IPS-18a (cell line): ENCODE measurements around the gene PCDHB6.
"Not testable (repeated sequence)": the region's sequence is repeated elsewhere in the genome, so short reads cannot be mapped to it uniquely, and the experiment has no call there.

Experiments
- H3K27ac ChIP-seq: one replicate; pipeline ENCODE4 v1.5.1; 2013; ENCODE audit warnings: low read length
- H3K27me3 ChIP-seq: one replicate; pipeline ENCODE4 v1.6.1; 2013; ENCODE audit warnings: mild to moderate bottlenecking, low read length; ENCODE audit not compliant: control insufficient read depth, insufficient read depth
- H3K36me3 ChIP-seq: one replicate; pipeline ENCODE4 v1.6.1; 2013; ENCODE audit warnings: low read depth, low read length; ENCODE audit not compliant: control insufficient read depth
- H3K4me1 ChIP-seq: one replicate; pipeline ENCODE4 v1.6.1; 2013; ENCODE audit warnings: low read depth, low read length; ENCODE audit not compliant: control insufficient read depth
- H3K4me3 ChIP-seq: one replicate; pipeline ENCODE4 v1.5.1; 2013; ENCODE audit warnings: low read length
- H3K9ac ChIP-seq: one replicate; pipeline ENCODE4 v1.6.1; 2013; ENCODE audit warnings: mild to moderate bottlenecking, low read length, moderate library complexity
- H3K9me3 ChIP-seq: one replicate; pipeline ENCODE4 v1.6.1; 2013; ENCODE audit warnings: low read depth, low read length; ENCODE audit not compliant: control insufficient read depth

The PCDHB6 gene

DNA sequence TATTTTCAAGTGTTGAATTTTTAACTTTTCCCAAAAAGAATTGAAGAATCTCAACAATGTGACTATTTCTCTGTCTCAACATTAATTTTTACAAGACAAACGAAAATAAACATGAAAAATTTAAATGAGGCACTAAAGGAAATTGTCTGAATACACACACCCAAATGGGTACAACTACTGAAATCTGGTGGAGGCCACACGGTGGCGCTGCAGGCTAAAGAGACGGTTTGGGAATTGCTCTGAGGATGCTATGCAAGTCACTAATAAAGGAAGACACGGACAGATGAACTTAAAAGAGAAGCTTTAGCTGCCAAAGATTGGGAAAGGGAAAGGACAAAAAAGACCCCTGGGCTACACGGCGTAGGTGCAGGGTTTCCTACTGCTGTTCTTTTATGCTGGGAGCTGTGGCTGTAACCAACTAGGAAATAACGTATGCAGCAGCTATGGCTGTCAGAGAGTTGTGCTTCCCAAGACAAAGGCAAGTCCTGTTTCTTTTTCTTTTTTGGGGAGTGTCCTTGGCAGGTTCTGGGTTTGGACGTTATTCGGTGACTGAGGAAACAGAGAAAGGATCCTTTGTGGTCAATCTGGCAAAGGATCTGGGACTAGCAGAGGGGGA is 42.4 kb downstream of the PCDHB6 start, which contains the start of gene PCDHB10:
PCDHB10 (plus strand) TSS at position 244 of the 616 bp plus-strand sequence; CDS start at position 444, 200 bp downstream.
- no peak within 1 kb of the TSS for H3K27ac ChIP-seq
- peaks cover 11% of the 10 kb centered on the region for H3K9me3 ChIP-seq
- no peak within 1 kb of the TSS for H3K9ac ChIP-seq
- no peaks in the 10 kb centered on the region for H3K4me1 ChIP-seq
- no peaks in the 10 kb centered on the region for H3K27me3 ChIP-seq
- H3K36me3 ChIP-seq = no peaks in the 10 kb centered on the region
- peak within 1 kb of the TSS; percentile 46 for H3K4me3 ChIP-seq

DNA sequence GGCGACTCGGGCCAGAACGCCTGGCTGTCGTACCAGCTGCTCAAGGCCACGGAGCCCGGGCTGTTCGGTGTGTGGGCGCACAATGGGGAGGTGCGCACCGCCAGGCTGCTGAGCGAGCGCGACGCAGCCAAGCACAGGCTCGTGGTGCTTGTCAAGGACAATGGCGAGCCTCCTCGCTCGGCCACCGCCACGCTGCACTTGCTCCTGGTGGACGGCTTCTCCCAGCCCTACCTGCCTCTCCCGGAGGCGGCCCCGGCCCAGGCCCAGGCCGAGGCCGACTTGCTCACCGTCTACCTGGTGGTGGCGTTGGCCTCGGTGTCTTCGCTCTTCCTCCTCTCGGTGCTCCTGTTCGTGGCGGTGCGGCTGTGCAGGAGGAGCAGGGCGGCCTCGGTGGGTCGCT is 44.5 kb downstream of the PCDHB6 start:
- not testable (repeated sequence) for H3K9ac ChIP-seq, H3K36me3 ChIP-seq, H3K4me1 ChIP-seq, H3K4me3 ChIP-seq, H3K27me3 ChIP-seq, H3K27ac ChIP-seq
- peaks cover 11% of the 10 kb centered on the region for H3K9me3 ChIP-seq

DNA sequence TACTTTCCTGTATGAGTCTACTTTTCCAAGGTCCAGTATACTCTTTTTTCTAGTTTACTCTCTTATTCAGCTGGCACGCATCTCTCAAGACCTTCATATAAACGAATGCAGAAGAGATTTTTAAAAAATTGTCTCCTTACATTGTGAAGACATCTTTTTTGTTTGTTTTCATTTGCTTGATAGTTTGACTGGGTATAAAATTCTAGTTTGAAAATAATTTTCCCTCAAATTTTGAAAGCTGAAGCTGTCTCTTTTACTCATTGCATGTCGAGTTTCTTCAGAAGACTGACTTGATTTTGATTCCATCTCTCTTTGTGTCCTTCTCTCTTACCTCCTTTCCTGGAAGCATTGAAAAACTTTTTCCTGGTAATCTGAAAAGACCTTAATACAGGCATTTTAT is 46.5 kb downstream of the PCDHB6 start:
- H3K4me1 ChIP-seq = no peaks in the 10 kb centered on the region
- peaks cover 11% of the 10 kb centered on the region for H3K9me3 ChIP-seq
- no peak overlapping the region for H3K27ac ChIP-seq
- no peak overlapping the region for H3K9ac ChIP-seq
- no peak overlapping the region for H3K4me3 ChIP-seq
- no peaks in the 10 kb centered on the region for H3K36me3 ChIP-seq
- H3K27me3 ChIP-seq = no peaks in the 10 kb centered on the region

DNA sequence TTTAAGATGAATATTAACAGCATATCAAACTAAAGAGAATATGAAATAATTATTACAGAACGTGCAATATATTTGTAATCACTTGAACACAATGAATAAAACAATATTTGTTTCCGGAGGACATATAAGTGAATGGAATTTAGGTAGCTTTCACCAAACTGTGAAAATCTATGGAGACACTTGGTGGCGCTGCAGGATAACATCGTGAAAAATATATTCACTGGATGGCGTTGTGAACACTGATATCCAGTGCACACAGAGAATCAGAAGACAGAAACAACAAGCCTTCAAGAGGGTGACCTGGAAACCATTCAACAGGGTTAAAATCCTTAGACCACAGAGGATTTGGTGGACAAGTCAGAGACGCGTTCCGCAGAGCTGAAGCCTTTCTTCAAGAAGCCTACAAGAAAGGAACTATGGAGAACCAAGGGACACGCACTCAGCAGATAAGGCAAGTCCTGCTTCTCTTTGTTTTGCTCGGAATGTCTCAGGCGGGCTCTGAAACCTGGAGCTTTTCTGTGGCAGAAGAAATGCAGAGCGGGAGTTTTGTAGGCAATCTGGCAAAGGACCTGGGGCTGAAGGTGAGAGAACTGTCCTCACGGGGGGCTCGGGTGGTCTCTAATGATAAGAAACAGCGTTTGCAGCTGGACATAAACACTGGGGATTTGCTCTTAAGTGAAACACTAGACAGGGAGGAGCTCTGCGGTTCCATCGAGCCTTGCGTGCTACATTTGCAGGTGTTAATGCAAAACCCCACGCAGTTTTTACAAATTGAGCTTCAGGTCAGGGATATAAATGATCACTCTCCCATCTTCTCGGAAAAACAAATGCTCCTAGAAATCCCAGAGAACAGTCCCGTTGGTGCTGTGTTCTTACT is 49.7 kb downstream of the PCDHB6 start, which contains the start of gene PCDHB11:
PCDHB11 (plus strand) TSS at position 269 of the 877 bp plus-strand sequence; CDS start at position 417, 148 bp downstream.
- H3K4me3 ChIP-seq = no peak within 1 kb of the TSS
- H3K36me3 ChIP-seq = no peaks in the 10 kb centered on the region
- no peaks in the 10 kb centered on the region for H3K4me1 ChIP-seq
- H3K27ac ChIP-seq = no peak within 1 kb of the TSS
- no peak within 1 kb of the TSS for H3K9ac ChIP-seq
- peaks cover 8% of the 10 kb centered on the region for H3K9me3 ChIP-seq
- H3K27me3 ChIP-seq = no peaks in the 10 kb centered on the region

DNA sequence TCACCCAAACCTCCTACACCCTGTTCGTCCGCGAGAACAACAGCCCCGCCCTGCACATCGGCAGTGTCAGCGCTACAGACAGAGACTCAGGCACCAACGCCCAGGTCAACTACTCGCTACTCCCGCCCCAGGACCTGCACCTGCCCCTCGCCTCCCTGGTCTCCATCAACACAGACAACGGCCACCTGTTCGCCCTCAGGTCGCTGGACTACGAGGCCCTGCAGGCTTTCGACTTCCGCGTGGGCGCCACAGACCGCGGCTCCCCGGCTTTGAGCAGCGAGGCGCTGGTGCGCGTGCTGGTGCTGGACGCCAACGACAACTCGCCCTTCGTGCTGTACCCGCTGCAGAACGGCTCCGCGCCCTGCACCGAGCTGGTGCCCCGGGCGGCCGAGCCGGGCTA is 51.3 kb downstream of the PCDHB6 start:
- H3K9me3 ChIP-seq, H3K9ac ChIP-seq, H3K4me1 ChIP-seq, H3K27ac ChIP-seq, H3K27me3 ChIP-seq, H3K4me3 ChIP-seq, H3K36me3 ChIP-seq: not testable (repeated sequence)

DNA sequence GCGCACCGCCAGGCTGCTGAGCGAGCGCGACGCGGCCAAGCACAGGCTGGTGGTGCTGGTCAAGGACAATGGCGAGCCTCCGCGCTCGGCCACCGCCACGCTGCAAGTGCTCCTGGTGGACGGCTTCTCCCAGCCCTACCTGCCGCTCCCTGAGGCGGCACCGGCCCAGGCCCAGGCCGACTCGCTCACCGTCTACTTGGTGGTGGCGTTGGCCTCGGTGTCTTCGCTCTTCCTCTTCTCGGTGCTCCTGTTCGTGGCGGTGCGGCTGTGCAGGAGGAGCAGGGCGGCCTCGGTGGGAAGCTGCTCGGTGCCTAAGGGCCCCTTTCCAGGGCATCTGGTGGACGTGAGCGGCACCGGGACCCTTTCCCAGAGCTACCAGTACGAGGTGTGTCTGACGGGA is 51.8 kb downstream of the PCDHB6 start:
- H3K27me3 ChIP-seq, H3K4me3 ChIP-seq, H3K4me1 ChIP-seq, H3K36me3 ChIP-seq, H3K9ac ChIP-seq, H3K9me3 ChIP-seq, H3K27ac ChIP-seq: not testable (repeated sequence)
